Glomerular visceral epithelial cell (primary cell): ENCODE measurements around the gene SLC35F3.

Source experiments
- DNase-seq: peaks from one replicate; pipeline ENCODE4 v3.0.0-alpha.2; 2016; ENCODE audit errors: extremely low spot score

SLC35F3 gene

DNA sequence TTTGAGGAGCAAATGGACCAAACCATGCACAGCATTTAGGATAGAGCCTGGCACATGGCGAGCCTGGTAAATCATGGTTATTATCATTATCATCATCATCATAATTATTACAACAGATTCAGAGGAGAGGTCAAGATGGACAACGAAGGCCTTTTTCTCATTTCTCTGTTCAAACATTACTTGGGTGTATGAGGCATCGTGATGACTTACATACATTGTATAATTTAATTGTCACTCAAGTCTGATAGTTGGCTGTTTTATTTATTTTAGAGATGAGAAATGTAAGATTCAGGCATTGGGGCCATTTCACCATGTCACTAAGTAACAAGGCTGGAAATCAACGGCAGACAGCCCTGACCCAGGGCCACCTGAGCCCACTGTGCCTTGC lies 68.1 kb downstream of the SLC35F3 start:
- no peak for DNase-seq

DNA sequence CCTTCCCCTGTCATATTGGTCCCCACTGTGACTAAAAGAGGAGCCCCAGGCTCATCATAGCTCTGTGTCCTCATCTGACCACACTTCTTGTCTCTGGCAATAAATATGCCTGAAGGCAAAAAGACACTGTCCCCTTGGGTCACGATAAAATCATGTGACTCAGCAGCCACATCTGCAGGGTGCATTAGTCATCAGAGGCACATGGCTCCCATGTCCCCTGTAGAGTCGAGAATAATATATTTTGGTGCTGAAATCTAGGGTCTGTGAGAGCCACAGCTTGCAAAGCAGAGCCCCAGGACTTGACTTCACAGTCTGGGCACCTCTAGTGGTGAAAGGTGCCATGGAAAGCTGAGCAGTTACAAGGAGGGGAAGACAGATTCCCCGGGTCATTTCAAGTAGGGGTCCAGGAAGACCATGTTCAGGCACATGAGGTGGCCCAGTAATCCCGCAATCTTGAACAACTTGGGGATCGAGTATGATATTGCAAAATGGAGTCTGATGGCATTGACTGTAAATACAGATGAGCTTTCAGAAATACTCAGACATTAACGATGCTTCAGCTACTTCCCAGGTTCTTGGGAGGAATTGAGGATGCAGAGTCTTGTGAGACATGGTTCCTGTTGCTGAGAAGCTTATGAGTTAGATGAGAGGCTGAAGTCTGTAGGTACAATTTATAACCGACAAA lies 68.6 kb downstream of the SLC35F3 start:
- DNase-seq, result peak; percentile 3

DNA sequence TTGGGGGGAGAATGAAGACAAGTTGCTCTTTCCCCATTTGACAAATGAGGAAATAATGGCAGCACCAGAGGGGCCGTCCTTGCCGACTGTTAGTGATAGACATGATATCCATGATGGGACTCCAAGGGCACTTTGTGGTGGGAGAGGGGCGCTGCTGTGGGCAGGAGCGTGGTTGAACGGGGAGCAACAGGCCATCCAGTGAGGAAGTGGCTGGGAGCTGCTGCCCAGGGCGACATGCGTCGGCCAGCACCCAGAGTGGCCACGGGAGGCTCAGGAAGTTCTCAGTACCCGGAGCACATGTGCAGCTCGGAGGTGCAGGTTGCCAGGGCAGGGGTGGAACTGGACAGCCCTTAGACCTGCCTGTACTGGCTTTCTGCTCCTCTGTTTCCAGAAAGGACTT lies 71.0 kb downstream of the SLC35F3 start:
- DNase-seq, result no peak

DNA sequence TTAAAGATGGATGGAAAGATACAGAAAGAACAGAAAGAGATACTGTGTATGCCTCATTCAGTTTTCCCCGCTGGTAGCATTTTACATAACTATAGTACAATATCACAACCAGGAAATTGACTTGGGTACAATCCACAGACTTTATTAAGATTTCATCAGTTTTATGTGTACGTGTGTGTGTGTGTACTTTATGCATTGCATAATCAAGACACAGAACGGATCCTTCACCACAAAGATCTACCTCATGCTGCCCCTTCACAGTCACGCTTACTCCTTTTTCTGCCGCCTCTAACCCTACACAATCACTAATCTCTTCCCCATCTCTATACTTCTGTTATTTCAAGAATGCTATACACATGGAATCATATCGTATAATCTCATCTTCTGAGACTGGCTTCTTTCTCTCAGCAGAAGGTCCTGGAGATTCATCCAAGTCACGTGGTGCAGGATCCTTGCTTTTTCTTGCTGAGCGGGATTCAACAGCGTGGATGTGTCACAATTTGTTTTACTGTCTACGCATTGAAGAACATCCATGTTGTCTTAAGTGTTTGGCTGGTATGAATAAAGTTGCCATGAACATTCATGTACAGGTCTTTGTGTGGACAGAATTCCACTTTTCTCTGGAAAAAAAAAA lies 76.7 kb downstream of the SLC35F3 start:
- DNase-seq, result no peak

DNA sequence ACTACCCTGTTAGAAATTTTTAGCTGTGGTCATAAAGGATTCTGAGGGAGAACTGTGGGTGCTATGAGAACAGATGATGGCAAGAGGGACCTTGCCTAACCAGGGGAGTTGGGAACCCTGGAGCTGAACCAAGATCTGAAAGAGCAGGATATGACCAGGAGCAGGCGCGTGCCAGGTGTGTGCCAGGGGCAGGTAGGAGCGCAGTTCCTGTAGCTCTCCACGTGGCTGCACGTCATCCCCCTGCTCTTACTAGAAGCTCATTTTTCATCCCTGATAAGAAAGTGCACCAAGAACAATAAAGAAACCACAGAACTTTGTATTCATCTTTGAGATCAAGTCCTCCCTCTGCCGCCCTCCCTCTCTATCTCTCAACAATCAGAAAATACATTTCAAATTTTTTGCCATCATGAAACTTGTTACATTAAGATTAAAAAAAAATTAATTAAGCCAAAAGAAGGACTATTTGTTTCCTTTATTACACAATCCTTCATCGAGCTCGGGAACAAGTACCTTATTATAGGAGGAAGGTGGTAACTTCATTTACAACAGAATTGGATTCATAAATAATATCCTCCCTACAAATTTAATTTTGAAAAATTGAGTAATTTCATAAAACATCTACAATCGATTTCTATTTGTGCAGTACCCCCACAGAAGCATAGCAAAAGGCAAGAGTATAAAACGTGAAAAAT lies 78.5 kb downstream of the SLC35F3 start:
- no peak for DNase-seq

DNA sequence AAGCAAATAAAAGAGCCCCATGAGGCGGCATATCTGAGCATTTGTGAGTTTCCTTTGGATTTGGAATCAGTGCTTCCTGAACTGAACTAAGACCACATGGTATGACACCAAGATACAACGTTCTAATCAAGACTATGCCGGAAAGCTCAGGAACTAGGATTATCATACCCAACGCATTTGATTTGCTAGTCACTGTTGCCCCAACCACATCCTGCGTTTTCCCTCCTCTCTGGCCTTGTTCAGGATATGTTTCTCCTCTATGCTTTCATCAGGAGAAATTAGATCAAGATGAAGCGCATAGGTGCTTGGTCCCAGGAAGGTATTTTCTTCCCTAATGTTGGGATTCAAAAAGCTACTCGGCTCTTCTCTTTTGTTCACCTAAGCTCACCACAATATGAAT lies 79.3 kb downstream of the SLC35F3 start:
- no peak for DNase-seq

DNA sequence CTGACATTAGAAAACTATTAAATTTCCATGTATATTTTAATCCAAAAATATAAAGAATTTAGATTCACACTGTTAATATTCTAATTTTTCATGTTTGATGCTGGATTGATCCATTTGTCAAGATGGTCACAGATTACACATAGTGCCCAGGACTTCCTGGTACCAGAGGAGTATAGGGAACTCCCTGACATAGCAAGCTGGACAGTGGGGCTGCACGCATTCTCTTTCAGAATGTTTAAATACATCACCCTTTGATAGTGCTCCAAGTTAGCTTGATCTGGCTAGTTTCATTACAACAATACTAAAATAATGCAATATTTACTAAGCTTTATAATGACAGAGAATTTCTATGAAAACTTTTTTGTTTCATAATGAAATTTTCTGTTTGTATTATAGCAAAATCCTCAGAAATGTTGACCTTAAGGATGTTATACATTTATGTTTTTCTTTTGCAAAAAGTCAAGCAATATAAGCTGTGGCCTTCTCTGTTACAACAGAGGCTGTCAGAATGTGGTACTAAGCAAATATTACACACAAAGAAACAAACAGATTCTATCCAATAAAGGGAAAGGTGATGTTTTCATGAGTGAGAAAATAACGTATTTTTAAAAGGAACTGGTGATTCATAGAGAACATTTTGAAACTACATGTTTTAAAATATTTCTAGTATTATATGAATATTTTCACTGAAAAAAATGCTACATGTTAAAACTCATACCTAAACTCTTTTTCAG lies 84.7 kb downstream of the SLC35F3 start:
- DNase-seq, result no peak

DNA sequence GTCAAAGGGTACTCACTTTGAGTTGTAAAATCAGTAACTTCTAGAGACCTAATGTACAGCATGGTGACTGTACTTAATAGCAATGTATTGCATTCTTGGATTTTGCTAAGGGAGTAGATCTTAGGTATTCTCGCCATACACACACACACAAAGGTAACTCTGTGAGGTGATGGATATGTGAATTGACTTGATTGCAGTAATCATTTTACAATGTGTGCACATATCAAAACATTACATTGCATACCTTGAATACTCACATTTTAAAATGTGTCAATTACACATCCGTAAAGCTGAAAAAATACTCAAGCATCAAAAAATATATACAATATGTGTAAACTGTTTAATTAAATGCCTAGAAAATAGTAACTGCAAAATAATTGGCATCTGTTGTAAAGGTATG lies 86.0 kb downstream of the SLC35F3 start:
- DNase-seq, result no peak

DNA sequence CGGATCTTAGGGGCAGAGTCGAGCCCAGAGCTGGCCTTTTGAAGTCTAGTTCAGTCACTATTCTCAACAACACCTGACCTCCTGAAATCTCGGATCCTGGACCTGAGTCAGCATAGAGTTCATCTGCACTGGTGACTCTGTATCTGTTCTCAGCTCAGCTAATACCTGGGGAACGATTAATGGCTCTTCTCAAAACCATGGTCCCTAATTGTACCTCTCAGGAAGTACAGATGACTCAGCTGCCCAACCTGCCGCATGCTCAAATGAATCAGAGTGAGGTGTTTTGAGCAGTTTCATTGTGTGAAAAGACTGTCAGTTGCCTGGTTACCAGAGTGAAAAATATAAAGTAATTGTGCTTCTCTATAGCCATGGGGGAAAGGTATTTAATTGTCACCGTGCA lies 89.2 kb downstream of the SLC35F3 start:
- DNase-seq, result peak; percentile 76

DNA sequence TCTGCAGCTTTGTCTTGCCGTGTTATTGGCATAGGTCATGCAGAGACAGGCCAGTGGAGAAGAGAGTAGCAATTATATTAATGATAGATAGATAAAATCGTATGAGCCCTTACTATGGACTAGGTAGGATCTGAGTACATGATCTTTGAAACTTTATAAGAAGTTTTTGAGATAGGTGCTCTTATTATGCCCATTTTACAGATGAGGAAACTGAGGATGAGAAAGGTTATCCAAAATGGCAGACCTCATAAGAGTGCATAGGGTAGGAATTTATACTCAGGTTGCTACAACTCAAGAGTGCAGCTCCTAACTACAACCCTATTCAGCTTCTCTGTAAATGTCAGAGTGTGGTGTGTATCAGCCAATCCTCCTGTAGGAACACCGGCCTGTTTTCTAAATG lies 89.6 kb downstream of the SLC35F3 start:
- no peak for DNase-seq

DNA sequence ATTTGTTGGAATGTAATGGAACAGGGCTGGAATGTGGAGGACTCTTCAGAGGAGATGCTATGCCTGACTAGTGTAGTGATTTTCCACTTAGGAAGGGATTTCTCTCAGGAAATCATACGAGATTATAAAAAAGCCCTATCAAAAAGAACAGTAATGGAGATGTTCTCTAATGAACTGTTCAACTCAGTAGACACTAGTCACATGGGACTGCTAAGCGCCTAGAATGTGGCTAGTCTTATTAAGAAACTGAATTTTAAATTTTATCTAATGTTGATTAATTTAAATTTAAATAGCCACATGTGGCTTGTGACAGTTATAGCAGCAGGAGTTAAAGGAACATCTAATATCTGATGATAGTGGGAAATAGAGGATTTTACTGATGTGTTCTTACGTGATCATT lies 94.0 kb downstream of the SLC35F3 start:
- no peak for DNase-seq

DNA sequence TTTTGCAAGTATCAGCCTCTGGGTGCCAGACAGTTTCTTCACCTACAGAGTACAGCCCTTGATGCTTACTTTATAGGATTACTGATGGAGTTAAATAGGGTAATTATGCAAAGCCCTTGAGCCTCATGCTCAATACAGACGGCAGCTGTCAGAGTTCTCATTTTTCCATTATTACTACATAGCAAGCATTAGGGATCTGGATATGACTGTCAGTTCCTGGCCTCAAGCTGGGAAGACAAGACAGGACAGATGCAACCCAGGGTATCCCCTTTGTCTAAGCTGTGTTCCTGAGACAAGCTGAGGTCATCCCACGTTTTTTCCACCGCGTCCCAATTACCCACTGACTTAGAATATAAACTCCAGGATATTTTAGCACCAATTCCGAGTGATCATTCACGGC lies 94.4 kb downstream of the SLC35F3 start:
- no peak for DNase-seq

DNA sequence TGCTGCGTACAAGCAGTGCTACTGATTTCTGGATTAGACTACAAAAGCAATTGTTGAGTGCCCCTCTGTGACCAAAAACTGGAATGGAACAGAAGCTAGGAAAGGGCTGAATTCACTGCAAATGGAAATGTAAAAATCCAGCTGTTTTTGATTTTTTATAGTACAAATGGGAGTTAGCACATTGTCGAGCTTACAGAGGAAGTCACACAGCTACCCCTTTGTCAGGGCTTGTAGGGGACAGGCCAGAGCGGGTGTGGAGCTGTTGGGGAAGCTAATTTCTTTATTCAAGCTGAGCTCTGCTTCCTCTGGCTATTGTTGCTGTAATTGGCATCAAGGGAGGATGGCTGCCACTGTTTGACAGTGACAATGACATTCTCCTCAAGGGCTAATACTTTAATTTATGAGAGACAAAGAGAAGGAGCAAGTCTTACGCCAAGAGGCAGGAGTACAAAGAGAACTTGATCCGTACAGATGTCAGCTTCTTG lies 96.1 kb downstream of the SLC35F3 start:
- DNase-seq, result no peak

DNA sequence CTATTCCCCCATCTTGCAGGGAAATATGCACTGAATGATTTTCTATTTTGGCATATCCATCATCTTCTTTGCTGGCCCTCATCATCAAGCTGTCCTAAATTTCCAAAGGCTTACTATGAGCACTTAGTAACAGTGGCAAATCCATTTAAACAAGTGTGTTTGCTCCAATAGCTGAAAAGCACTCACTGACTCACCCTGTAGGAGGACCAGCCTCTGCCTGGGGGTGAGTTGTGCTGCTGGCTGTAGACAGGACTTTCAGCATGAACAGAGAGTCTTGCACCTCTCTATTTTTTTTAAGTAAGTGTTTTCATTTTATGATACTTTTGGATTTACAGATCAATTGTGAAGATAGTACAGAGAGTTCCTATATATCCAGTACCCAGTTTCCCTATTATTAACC lies 97.3 kb downstream of the SLC35F3 start:
- DNase-seq, result no peak

DNA sequence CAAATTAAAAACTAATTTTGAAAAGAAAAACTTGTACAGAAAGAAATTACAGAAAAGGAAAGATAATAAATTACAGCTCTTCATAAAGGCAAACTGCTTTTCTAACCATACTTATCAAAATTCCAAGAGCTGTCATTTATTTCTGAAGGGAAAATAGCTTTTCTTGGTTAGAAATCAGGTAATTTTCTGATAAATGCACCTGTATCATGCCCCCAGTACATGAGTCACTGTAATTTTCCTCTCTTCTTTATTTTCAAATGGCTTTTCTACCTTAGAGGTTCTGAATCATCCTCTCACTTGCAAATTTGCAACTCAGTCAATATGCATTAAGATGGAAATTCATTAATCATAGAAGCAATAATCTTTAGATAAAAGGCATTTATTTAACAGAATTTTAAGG lies 100.1 kb downstream of the SLC35F3 start:
- DNase-seq, result no peak

DNA sequence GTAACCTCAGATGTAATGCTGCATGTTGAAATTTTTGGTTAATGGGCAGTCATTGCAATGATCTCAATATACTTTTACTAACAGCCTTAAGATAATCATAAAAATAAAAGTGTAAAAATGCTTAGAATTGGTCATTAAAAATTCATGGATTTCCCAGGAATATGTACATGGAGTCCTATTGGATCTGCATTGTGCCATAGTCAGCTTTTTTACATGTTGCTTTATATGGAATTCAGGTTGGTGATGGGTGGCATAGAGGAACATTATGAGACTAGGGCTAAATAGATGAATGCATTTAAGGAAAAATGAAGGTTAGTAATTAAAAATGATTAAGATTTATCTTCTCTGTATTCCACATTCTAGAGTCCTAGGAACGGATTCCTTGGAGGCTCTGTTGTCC lies 103.2 kb downstream of the SLC35F3 start:
- no peak for DNase-seq

DNA sequence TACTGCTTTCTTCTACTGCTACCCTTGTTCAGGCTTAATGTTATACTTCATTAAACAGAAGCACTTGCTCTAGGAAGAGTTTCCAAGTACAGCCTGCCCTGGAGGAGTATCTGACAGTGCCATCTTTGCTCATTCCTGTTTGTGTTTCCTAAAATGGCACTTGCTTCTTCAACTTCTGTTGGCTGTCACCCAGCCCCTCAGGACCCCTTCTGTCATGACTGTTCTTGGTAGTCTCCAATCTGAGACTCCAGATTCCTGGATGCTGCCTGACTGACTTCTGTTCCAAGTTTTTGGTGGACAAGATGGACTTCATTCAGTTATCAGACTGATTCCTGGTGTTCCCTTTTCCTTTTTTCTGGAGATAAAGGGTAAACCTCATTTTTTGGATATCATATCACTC lies 104.1 kb downstream of the SLC35F3 start:
- DNase-seq, result no peak

DNA sequence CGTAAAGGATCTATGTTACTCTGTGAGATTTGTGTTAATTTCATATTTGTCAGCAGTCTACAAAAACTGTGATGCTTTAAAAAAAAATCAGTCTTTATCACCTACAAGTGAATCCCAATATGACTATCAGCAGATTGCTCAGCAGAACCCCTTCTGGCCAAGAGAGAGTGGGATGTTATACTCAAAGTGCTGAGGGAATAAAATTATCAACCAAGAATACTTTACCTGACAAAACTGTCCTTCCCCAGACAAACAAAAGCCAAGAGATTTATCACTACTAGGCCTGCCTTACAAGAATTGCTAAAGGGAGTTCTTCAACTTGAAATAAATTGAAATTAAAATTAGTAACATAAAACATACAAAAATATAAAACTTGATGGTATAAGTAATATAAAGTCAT lies 105.2 kb downstream of the SLC35F3 start:
- DNase-seq, result no peak

DNA sequence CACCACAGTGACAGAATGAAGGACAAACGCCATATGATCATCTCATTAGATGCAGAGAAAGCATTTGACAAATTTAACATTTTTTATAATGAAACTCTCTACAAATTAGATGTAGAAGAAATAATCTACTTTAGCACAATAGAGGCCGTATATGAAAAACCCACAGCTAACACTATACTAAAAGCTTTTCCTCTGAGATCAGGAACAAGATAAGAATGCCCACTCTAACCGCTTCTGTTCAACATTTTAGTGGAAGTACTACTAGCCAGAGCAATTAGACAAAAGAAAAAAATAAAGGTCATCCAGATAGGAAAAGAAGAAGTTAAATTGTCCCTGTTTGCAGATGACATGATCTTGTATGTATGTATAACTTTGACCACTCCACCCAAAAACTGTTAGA lies 109.7 kb downstream of the SLC35F3 start:
- DNase-seq, result no peak

DNA sequence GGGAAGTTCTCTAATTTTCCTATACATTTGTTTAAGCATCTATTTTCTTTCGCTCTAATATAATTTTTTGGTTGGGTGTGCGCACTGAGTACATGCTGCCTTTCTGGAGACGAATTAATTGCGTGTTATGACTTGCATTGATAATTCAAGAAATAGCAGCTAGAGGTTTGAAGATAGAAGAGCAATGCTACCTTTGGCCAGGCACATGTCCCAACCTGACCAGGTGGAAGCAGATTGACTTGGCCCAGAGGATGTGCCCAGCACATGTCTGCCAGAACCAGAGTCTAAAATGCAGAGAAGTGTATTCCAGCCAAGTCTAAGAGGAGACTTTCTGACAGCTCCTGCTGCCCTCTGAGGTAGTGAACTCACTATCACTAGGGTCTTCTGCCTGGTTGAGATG lies 114.3 kb downstream of the SLC35F3 start:
- DNase-seq, result no peak

DNA sequence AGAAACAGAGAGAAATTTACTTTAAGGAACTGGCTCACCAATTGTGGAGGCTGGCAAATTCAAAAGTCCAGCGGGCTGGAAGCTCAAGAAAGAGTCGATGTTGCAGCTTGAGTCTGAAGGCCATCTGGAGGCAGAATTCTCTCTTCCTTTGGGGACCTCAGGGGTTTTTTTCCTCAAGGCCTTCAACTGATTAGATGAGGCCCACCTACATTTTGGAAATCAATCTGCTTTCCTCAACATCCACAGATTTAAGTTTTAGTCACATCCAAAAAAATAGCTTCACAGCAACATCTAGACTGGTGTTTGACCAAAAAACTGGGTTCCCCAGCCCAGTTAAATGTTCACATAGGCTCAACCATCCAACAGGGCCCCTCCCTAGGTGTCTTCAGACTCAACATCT lies 114.9 kb downstream of the SLC35F3 start:
- no peak for DNase-seq

DNA sequence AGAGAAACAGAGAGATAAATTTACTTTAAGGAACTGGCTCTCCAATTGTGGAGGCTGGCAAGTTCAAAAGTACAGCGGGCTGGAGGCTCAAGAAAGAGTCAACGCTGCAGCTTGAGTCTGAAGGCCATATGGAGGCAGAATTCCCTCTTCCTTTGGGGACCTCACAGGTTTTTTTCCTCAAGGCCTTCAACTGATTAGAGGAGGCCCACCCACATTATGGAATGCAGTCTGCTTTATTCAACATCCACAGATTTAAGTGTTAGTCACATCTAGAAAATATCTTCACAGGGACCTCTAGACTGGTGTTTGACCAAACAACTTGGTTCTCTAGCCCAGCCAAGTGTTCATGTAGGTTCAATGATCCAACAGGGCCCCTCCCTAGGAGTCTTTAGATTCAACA lies 117.8 kb downstream of the SLC35F3 start:
- DNase-seq, result no peak

DNA sequence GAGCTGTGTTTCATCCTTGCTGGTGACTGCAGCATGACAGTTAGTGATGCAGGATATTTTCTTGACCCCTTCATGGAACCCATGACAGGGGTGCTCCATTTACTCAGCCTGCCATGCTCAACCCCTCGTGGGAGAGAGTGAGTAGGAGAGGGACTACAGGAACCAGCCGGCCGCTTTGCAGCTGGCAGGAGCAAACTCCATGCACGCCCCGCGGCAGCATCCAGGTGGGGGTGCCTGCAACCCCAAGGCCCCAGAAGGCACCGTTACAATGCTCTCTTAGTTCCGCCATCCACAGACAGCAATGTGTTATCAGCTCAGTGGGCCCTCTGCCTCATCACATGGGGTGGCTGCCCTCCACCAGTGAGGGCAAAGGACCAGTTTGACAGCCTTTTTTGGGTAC lies 135.1 kb downstream of the SLC35F3 start:
- no peak for DNase-seq
